ENCODE results near the gene ARF6.

GRCh38 chr14:49896966-49897365 is 4.1 kb downstream of the ARF6 start:
- peak in 1 of 5 experiments; percentile 6 for TF ChIP-seq CTCF (IDR thresholded peaks at IDR 0.05 in 4 of 5, conservative IDR thresholded peaks at IDR 0.05 in 1 of 5)
- TF ChIP-seq POLR2A (IDR thresholded peaks at IDR 0.05), result no peak

Measured in gastrocnemius medialis (tissue), 4 donors.